ENCODE measurements around the gene NT5DC3. TPM values are rescaled to one million over a fixed set of nuclear protein-coding genes. Genes with fewer than 3 reads are reported as not detected.
A peak's percentile ranks its signal among the peaks of the same experiment; 100 is the strongest.

NT5DC3 gene
- total RNA-seq, 2 donors from 2014 or later = 24.2 to 28.3 TPM

GRCh38 chr12:103748002-103748401 is 93.0 kb downstream of the NT5DC3 start:
- Histone ChIP-seq H3K9me3 (ENCODE audit: control insufficient read depth, low read length) (no peaks in the 10 kb centered on the region), H3K4me1 (ENCODE audit: control insufficient read depth, insufficient read depth, low read length) (no peaks in the 10 kb centered on the region), H3K27me3 (ENCODE audit: control insufficient read depth, insufficient read depth, low read length, poor library complexity, severe bottlenecking) (no peaks in the 10 kb centered on the region), H3K4me3 (ENCODE audit: low read length) (no peak overlapping the region), H3K27ac (ENCODE audit: low read depth, low read length) (no peak overlapping the region), H3K9ac (ENCODE audit: extremely low read depth, low read length, poor library complexity, severe bottlenecking) (no peak overlapping the region), H3K36me3 (ENCODE audit: control insufficient read depth, insufficient read depth, low read length) (no peaks in the 10 kb centered on the region)
- no peak for DNase-seq
- 92 to 93% methylated on average over 2 of the region's 2 CpGs for WGBS, 2 experiments (ENCODE audit: insufficient coverage in 1 of 2, insufficient read length in 1 of 2)
- Mint-ChIP-seq H3K4me3 (no peak overlapping the region), H3K27me3 (ENCODE audit: insufficient read depth) (no peaks in the 10 kb centered on the region), H3K27ac (no peak overlapping the region), H3K4me1 (no peaks in the 10 kb centered on the region), H3K9me3 (no peaks in the 10 kb centered on the region), H3K36me3 (ENCODE audit: low read depth) (no peaks in the 10 kb centered on the region)
- TF ChIP-seq CTCF (conservative IDR thresholded peaks at IDR 0.05) = no peak

- 68 to 100% methylated on average over 1 to 2 of the region's 2 CpGs for WGBS, 2 experiments (ENCODE audit: insufficient coverage in 1 of 2, insufficient read length in 1 of 2)
- peak; percentile 91 for DNase-seq
Measured at GRCh38 chr12:103745962-103746361, 95.1 kb downstream of the NT5DC3 start.

GRCh38 chr12:103743788-103744187 is 97.2 kb downstream of the NT5DC3 start:
- H3K36me3 Mint-ChIP-seq (ENCODE audit: low read depth) = no peaks in the 10 kb centered on the region
- H3K27me3 ChIP-seq (ENCODE audit: control insufficient read depth, insufficient read depth, low read length, poor library complexity, severe bottlenecking) = peaks cover 5% of the 10 kb centered on the region
- no peaks in the 10 kb centered on the region for H3K4me1 Mint-ChIP-seq
- no peaks in the 10 kb centered on the region for H3K4me1 ChIP-seq (ENCODE audit: control insufficient read depth, insufficient read depth, low read length)
- H3K27ac Mint-ChIP-seq = no peak overlapping the region
- H3K9me3 ChIP-seq (ENCODE audit: control insufficient read depth, low read length) = no peaks in the 10 kb centered on the region
- H3K9me3 Mint-ChIP-seq = no peaks in the 10 kb centered on the region
- no peak overlapping the region for H3K4me3 Mint-ChIP-seq
- WGBS, 2 experiments (ENCODE audit: insufficient coverage in 1 of 2, insufficient read length in 1 of 2) = 96 to 100% methylated on average over 1 to 3 of the region's 3 CpGs
- no peak overlapping the region for H3K4me3 ChIP-seq (ENCODE audit: low read length)
- TF ChIP-seq CTCF (conservative IDR thresholded peaks at IDR 0.05) = no peak
- H3K36me3 ChIP-seq (ENCODE audit: control insufficient read depth, insufficient read depth, low read length) = no peaks in the 10 kb centered on the region
- no peaks in the 10 kb centered on the region for H3K27me3 Mint-ChIP-seq (ENCODE audit: insufficient read depth)
- H3K9ac ChIP-seq (ENCODE audit: extremely low read depth, low read length, poor library complexity, severe bottlenecking) = no peak overlapping the region
- no peak for DNase-seq
- H3K27ac ChIP-seq (ENCODE audit: low read depth, low read length) = no peak overlapping the region

More at GRCh38 chr12:103745962-103746361, 95.1 kb downstream of the NT5DC3 start:
- H3K4me3 ChIP-seq (ENCODE audit: low read length) = no peak overlapping the region
- no peak overlapping the region for H3K27ac Mint-ChIP-seq
- H3K36me3 Mint-ChIP-seq (ENCODE audit: low read depth) = no peaks in the 10 kb centered on the region
- peak; percentile 64 for TF ChIP-seq CTCF (conservative IDR thresholded peaks at IDR 0.05)
- H3K4me1 Mint-ChIP-seq = no peaks in the 10 kb centered on the region
- no peaks in the 10 kb centered on the region for H3K27me3 ChIP-seq (ENCODE audit: control insufficient read depth, insufficient read depth, low read length, poor library complexity, severe bottlenecking)
- no peak overlapping the region for H3K4me3 Mint-ChIP-seq
- H3K4me1 ChIP-seq (ENCODE audit: control insufficient read depth, insufficient read depth, low read length) = no peaks in the 10 kb centered on the region
- no peaks in the 10 kb centered on the region for H3K27me3 Mint-ChIP-seq (ENCODE audit: insufficient read depth)
- H3K9ac ChIP-seq (ENCODE audit: extremely low read depth, low read length, poor library complexity, severe bottlenecking) = no peak overlapping the region
- no peak overlapping the region for H3K27ac ChIP-seq (ENCODE audit: low read depth, low read length)
- H3K9me3 ChIP-seq (ENCODE audit: control insufficient read depth, low read length) = no peaks in the 10 kb centered on the region
- H3K9me3 Mint-ChIP-seq = no peaks in the 10 kb centered on the region
- H3K36me3 ChIP-seq (ENCODE audit: control insufficient read depth, insufficient read depth, low read length) = no peaks in the 10 kb centered on the region

Measured in endodermal cell (in vitro differentiated cells).